Lower leg skin (tissue), 4 donors: ENCODE data around the gene RAD18. TPM values are rescaled to one million over a fixed set of nuclear protein-coding genes. Genes with fewer than 3 reads are reported as not detected.

Experiments
- DNase-seq, 2 donors: peaks; one replicate each; pipeline ENCODE4 v3.0.0-alpha.2; 2019; ENCODE audit warnings: low spot score in 2 of 2
- H3K4me3 ChIP-seq: fragments of 200-600 bp; sonication (generic); 2 replicates; pipeline ENCODE4 v1.5.1; 2017; ENCODE audit warnings: mild to moderate bottlenecking, low read depth; ENCODE audit not compliant: poor library complexity, severe bottlenecking
- POLR2A ChIP-seq, 2 donors: fragments of 450-650 bp; IDR thresholded peaks; one replicate each; pipeline ENCODE4 v1.6.1; 2016 to 2017; ENCODE audit warnings: antibody characterized with exemption in 2 of 2, mild to moderate bottlenecking in 1 of 2, moderate library complexity in 1 of 2
- WGBS, 2 donors: methylation state at CpG; one replicate each; pipeline ENCODE4 v1.1.5; 2018; 5-methylcytosine and 5-hydroxymethylcytosine counted together
- intact Hi-C: fragments of 100-400 bp; cut with DNase I; formaldehyde crosslinking; loops from one replicate; pipeline ENCODE4 v1.15.0; 2023; ENCODE audit warnings: low total_unique reads
- total RNA-seq, 4 donors: library from RNA; depleted of rRNA; stranded (reverse); fragments of >200 nt; gene quantifications; one replicate each; pipeline ENCODE4 v1.1.0, GENCODE V29; 2016
- TF ChIP-seq, protein P1 (sequence below), 3 donors: fragments of 450-650 bp; IDR thresholded peaks; one replicate each; pipeline ENCODE4 v1.5.1; 2016; ENCODE audit warnings: antibody characterized with exemption in 3 of 3, mild to moderate bottlenecking in 3 of 3, moderate library complexity in 2 of 3

Gene RAD18
- total RNA-seq, 4 donors from 2014 or later: 6.5 to 14.7 (median 9.2) TPM

DNA sequence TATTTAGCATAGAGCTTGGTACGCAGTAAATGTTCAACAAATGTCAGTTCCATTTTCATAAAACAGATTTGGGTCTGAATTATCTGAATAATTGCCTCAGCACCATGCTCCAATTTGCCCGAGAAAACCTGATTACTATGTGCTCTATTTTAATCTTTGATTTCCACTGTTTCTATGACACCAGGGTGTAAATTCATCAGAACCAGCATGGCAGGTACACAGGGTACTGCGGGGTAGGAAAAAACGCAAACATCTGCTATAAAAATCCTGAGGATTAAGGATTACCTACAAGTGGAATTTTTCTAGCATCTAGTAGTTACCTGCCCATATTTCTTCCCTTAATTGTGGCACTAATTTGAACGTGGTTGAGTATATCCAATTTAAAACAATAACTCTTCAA, 70.3 kb downstream of the RAD18 start:
- intact Hi-C loops: no loop called here
- no peak overlapping the region for H3K4me3 ChIP-seq
- TF ChIP-seq, protein P1, sequence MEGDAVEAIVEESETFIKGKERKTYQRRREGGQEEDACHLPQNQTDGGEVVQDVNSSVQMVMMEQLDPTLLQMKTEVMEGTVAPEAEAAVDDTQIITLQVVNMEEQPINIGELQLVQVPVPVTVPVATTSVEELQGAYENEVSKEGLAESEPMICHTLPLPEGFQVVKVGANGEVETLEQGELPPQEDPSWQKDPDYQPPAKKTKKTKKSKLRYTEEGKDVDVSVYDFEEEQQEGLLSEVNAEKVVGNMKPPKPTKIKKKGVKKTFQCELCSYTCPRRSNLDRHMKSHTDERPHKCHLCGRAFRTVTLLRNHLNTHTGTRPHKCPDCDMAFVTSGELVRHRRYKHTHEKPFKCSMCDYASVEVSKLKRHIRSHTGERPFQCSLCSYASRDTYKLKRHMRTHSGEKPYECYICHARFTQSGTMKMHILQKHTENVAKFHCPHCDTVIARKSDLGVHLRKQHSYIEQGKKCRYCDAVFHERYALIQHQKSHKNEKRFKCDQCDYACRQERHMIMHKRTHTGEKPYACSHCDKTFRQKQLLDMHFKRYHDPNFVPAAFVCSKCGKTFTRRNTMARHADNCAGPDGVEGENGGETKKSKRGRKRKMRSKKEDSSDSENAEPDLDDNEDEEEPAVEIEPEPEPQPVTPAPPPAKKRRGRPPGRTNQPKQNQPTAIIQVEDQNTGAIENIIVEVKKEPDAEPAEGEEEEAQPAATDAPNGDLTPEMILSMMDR (IDR thresholded peaks at IDR 0.05): no peak
- no peak for TF ChIP-seq POLR2A (IDR thresholded peaks at IDR 0.05)
- 89% methylated on average over 5 of the region's 5 CpGs for WGBS, 2 donors
- no peak for DNase-seq

DNA sequence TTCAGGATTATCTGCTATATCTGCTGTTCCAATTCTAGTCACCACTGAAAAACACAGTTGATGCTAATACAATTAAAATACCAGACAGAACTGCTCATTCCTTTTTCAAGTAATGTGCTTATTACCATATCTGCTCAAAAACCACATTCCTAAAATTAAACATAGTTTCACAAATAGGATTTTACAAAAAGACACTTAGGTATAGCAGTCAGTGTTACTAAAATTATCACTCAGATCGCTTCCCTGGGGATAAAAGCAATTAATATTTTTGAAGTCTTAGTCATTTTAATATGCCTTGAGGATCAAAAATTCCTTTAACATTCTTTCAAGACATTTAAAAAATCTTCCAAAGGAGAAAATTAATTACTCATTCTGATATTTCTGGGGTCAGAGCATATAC, 71.5 kb downstream of the RAD18 start:
- no peak for TF ChIP-seq POLR2A (IDR thresholded peaks at IDR 0.05)
- TF ChIP-seq, protein P1 (IDR thresholded peaks at IDR 0.05): no peak
- DNase-seq: no peak
- intact Hi-C loops: no loop called here
- no peak overlapping the region for H3K4me3 ChIP-seq
- 45 to 65% methylated on average over 1 of the region's 1 CpG for WGBS, 2 donors

DNA sequence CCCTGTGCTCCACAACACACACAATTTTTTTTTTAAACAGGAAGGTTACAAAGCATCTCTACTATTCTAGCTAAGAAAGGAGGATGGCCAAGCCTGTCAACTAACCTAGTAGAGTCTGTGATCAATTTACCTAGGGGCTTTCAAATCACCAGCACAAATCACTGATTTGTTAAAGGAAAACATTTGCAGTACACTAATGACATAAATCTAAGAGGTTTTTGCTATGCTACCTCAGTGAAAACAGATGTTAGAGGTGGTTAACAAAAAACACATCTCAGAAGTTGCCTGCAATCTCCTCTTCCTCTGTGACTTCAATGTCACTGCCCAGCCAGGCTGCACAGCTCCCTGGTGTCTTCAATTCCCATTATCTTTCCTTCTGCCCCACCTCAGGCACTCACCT, 72.0 kb downstream of the RAD18 start:
- no peak for TF ChIP-seq POLR2A (IDR thresholded peaks at IDR 0.05)
- TF ChIP-seq, protein P1 (IDR thresholded peaks at IDR 0.05): no peak
- intact Hi-C loops: no loop called here
- no peak overlapping the region for H3K4me3 ChIP-seq
- no peak for DNase-seq

DNA sequence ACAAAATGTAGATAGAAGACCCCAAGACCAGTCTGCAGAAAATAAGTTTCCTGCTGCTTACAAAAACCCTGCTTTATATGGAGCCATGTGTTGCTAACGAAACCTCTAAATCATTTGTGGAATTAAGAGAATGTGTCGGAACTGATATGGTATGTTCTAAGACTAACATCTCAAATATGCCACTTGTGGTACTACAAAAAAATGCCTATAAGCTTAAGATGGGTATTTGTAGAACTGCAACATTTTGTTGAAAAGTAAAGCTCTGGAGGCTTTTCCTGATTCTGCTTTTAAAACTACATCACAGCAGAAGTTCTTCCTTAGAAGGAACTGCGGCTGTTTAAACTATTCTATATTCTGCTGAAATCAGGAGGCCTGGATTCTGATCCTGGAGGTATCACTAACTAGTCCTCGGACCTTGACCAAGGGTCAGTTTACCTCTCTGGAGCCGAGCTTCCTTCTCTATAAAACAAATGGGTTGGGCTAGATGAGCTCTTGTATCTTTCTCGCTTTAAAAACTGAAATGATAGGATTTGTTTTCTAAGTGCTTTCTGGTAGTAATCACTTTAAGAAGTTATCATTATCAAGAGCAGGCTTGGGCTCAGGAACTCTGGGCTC, 74.9 kb downstream of the RAD18 start:
- 95 to 96% methylated on average over 6 of the region's 6 CpGs for WGBS, 2 donors
- intact Hi-C loops: no loop called here
- TF ChIP-seq, protein P1 (IDR thresholded peaks at IDR 0.05): no peak
- TF ChIP-seq POLR2A (IDR thresholded peaks at IDR 0.05): no peak
- H3K4me3 ChIP-seq: no peak overlapping the region
- DNase-seq: no peak

DNA sequence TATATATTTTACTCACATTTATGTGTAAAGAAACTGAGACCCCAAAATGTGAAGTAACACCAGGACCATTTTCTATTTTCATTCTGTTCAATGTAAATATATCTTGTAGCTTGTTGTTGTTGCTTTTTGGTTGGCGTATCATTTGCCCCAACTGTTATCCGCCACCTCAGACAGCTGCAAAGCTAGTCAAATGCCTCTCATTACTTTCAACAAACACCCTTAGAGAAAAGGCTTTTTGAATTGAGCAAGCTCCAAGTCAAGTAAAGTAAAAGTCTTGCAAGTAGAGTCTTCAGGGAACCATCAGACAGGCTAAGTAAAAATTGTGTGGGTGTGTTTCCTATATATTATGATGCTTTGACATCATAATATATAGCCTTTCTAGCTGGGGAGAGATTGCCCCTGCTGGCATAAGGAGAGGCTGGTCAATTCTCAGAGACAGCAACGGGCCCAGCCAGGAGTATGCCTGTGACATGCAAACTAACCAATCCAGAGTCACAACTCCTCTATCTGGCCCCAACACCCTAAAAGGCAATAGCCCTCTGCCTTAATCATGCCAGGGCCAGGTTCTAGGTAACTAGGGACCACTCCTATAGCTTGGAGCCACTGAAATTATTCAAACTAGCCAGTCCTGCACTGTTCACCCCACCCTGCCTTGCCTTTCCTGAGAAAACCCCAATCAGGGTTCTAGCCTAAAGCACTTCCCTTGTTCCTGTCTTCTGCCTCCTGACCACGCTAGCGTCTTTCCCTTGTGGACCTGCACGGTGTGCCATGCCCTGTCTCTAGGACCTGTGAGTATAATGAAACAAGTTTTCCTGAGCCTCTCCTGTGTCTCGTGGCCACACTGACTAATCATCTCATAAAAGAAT, 75.6 kb downstream of the RAD18 start:
- 71 to 81% methylated on average over 7 of the region's 7 CpGs for WGBS, 2 donors

More for the DNA sequence above, 75.6 kb downstream of the RAD18 start:
- no peak for DNase-seq
- H3K4me3 ChIP-seq: no peak overlapping the region
- no peak for TF ChIP-seq POLR2A (IDR thresholded peaks at IDR 0.05)
- TF ChIP-seq, protein P1 (IDR thresholded peaks at IDR 0.05): no peak
- intact Hi-C loops: no loop called here
